Stimulated activated CD4-positive, alpha-beta T cell treated with anti-CD3 and anti-CD28 coated beads, Interleukin-4, amount 100 ng/mL, for 24 hours (primary cell): ENCODE results near the gene DNAJB2.

Experiments used
- DNase-seq: peaks from one replicate; pipeline ENCODE4 v3.0.0-alpha.2; 2020

DNAJB2 gene

GRCh38 chr2:219261024-219261855, 17.9 kb upstream of the DNAJB2 start:
- no peak for DNase-seq

GRCh38 chr2:219266232-219266631, 12.9 kb upstream of the DNAJB2 start:
- no peak for DNase-seq

DNA sequence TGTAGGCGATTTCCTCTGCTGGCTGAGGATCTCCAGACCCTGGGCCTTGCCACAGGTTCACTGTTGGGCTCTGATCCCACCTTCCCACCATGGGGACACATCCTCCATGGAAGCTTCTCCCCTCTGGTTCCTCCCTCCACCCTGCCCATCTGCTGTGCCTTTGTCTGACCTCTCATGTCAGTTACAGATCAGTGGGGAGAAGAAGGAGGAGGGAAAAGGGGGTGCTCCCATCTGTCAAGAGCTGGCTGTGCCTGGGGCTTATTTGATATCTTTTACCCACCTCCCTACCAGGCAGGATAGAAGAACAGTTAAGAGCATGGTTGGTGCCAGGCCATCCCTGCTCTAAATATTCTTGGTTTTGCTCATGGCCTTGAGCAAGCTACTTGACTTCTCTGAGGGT, 12.3 kb upstream of the DNAJB2 start:
- no peak for DNase-seq

GRCh38 chr2:219268294-219268693, 10.9 kb upstream of the DNAJB2 start:
- DNase-seq: no peak

GRCh38 chr2:219269362-219270054, 9.7 kb upstream of the DNAJB2 start:
- DNase-seq: no peak

DNA sequence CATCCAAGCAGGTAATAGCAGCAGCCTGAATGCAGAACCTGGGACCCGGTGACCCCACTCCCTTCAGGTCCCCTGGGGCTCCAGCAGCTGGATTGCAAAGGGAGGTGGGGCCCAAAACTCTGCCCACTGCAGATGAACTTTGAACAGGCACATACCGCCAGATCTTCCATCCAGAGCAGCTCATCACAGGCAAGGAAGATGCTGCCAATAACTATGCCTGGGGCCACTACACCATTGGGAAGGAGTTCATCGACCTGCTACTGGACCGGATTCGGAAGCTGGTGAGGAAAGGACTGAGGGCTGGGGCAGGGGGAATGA, 9.2 kb upstream of the DNAJB2 start:
- DNase-seq: no peak

- no peak for DNase-seq
These were observed 8.1 kb upstream of the DNAJB2 start for GRCh38 chr2:219271021-219271420.

- no peak for DNase-seq
These were observed 6.8 kb upstream of the DNAJB2 start for GRCh38 chr2:219272356-219272755.

- DNase-seq: no peak
These were observed 6.2 kb upstream of the DNAJB2 start for GRCh38 chr2:219272995-219273394.

DNA sequence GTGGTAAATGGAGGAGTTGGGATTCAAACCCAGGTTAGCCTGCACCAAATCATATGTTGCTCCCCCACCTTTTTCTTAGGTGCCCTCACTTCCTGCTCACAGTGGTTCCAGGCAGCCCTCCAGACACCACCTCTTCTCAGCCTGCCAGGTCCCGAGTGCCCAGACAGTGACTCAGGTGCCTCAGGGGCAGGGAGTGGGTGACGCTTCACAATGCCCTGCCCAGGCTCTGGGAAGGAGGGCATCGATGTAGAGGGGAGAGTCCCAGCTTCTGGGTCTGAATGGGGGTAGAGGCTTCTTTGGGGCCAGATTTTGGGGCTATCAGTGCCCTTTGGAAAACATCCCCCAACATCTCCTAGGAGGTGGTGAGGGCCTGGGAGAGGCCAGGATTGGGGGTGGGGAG, 5.2 kb upstream of the DNAJB2 start:
- no peak for DNase-seq

- DNase-seq: no peak
These were observed 4.7 kb upstream of the DNAJB2 start for GRCh38 chr2:219274361-219274921.

DNA sequence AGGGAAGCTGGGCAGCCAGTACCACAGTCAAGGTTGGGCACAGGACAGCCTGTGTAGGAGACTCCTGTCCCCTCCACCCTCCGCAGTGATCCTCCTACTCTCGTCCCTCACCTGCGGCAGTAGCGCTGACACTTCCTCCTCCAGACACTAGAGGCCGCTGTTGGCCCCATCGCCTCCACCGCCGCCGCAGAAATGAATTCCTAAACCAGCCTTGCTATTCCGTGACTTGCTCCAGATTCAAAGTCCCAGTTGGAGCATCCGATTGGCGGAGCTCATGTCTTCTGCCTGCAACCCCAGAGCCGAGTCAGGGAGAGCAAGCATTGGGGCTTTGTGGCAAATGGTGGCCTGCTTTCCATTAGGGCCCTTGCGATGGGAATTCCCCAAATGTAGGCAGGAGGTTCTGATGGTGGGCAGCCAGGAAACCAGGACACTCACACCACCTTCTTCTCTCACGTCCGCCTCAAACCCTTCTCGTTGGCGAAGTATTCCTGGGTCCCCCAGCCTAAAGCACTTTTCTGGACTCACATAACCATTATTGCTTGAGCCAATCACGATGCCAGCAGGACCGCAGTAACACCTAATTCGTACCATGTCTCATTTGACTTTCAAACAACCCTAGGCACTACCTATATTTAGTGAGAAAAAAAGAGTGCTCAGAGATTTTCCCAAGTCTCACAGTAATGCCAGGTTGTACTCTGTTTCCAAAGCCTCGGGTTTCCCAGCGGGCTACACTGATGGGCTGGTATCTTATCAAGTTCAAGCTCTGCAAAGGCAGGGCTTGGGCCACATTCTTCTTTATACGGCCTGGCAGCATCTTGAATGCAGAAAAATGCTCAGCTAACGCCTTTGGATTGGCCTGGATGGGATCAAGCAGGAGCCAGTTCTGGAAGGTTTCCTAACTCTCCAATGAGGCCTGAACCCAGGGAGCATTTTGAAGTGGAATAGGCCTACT, 1.2 kb upstream of the DNAJB2 start:
- peak; percentile 82 for DNase-seq

GRCh38 chr2:219278655-219279150, 463 bp upstream of the DNAJB2 start:
- DNase-seq: no peak

DNA sequence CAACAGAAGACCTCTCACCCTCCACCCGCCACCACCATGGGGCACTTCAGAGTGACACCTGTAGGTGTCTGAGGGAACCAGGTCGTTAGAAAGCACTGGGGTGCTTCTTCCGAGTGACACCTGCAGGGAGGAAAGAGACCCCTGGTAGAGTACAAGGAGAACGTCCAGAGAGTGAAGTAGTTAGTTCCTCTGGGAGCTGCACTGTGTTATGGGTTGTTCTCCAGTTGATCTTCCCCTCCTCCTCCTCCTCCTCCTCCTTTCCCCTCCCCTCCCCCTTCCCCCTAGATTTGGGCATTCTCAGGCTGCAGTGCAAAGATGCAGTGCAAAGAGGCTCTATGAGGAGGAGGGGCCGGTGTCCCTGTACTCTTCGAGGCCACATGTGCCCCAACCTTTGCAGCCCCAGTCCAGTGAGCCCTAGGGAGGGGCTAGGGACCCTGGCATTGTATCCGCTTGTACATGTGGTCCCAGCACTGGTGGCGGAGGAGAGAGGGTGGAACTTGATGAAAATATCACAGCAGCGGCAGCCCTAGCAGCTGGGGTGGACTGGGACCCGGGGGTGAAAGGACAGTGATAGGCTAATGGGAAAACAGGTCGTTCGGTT, 850 bp downstream of the DNAJB2 start:
- no peak for DNase-seq

- no peak for DNase-seq
These were observed 1.5 kb downstream of the DNAJB2 start for GRCh38 chr2:219280651-219281050.

DNA sequence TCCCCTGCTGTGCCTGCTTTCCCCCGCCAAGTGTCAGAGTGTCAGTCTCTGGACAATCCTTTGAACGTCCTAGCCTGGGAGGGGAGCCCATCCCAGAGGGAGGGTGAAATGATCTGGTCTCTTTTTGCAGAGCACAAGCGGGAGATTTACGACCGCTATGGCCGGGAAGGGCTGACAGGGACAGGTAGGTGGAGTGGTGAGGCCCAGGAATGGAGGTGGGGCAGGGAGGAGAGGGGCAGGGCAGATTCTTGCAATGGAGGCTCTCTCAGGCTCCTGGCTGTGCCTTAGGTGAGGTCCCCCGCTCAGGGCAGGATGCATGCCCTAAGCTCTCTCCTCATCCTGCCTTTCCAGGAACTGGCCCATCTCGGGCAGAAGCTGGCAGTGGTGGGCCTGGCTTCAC, 2.4 kb downstream of the DNAJB2 start:
- no peak for DNase-seq

GRCh38 chr2:219282375-219282774, 3.2 kb downstream of the DNAJB2 start:
- no peak for DNase-seq

DNA sequence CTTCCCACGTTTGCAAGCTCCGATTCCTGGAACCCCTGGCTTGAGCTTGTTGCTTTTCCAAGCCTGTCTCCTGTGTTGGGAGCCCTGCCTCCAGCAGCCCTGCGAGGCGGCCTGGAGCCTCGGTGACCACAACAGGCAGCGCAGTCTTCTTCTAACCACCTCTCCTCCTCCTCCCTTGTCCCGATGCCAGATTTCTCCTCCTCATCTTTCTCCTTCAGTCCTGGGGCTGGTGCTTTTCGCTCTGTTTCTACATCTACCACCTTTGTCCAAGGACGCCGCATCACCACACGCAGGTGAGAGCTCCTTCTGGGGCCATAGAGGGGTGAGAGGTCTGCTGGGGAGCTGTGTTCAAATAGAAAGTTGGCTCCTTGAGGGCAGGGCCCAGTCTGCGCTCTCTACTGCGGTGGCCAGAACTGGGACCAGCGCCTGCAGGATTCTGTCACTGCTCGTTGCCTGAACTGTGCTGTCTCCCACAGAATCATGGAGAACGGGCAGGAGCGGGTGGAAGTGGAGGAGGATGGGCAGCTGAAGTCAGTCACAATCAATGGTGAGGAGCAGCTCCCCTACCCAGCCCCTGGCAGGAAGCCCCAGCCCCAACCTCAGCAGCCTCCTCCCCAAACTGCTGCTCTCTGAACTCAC, 3.9 kb downstream of the DNAJB2 start:
- DNase-seq: no peak

DNA sequence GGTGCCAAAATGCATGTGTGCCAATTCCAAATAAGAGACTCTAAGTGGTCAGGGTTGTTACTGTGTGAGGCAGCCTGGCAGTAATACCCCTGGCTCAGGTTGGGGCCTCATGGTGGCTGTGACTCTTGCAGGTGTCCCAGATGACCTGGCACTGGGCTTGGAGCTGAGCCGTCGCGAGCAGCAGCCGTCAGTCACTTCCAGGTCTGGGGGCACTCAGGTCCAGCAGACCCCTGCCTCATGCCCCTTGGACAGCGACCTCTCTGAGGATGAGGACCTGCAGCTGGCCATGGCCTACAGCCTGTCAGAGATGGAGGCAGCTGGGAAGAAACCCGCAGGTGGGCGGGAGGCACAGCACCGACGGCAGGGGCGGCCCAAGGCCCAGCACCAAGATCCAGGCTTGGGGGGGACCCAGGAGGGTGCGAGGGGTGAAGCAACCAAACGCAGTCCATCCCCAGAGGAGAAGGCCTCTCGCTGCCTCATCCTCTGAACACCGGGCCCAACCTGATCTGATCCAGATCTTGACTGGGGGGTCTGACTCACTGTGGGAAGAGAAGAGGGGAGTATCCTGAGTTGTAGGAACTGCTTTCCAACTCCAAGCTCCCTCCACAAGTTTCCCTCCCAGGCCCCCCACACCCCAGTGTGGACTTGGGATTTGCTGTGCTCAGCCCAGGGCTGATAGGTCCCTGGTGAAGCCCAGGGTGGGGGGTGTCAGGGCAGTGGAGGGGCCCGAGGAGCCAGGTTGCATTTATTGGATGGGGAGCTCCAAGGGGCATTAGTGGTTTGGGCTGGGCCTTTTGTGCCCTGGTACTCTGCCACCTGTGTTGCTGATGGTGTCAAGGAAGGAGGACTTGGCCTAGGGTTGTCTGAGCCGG, 5.6 kb downstream of the DNAJB2 start:
- no peak for DNase-seq

DNA sequence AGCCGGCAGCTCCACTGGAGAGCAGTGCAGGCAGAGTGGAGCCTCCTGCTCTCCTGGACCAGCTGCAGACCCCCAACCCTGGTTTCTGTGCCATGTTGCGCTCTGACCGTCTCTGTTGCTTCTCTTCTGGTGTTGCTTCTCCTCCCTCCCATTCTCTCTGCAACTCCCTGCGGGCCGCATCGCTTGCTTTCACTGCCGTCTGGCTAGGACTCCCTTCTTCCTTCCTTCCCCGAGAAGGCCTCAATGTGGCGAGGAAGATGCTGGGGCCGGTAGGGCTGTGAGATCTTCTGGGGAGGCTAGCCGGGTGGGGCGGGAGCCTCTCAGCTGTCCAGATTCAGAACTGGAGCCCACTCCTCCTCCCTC, 6.2 kb downstream of the DNAJB2 start:
- DNase-seq: no peak

DNA sequence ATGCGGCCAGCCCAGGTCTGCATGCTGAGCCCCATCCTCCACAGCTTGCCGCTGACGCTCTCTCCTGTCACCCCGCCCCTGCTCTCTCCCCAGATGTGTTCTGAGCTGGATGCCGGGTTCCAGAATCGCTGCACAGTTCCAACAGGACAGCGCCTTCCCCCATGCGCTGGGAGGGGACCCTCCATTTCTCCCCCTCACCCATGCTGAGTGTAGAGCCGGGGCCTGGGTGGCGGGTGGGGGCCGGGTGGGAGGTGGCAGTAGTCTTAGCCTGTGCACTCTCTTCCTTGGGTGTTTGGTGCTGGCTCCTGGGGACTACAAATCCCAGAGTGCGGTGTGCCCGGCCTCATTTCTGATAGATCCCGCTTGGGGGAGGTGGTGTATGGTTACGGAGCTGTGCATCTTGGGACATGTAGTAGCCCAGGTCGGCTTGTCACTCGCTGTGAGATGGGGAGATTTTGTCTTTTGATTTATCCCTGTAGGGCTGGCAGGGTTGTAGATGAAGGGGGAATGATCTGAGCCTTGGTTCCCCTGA, 6.8 kb downstream of the DNAJB2 start:
- DNase-seq: no peak
